COLO829 (cell line): ENCODE data around the gene TOP2A.

Source experiments
- DNase-seq: peaks from one replicate; pipeline ENCODE4 v3.0.0; 2012; ENCODE audit warnings: low spot score

Gene TOP2A

GRCh38 chr17:40453881-40454612 is 36.4 kb upstream of the TOP2A start:
- DNase-seq: no peak

DNA sequence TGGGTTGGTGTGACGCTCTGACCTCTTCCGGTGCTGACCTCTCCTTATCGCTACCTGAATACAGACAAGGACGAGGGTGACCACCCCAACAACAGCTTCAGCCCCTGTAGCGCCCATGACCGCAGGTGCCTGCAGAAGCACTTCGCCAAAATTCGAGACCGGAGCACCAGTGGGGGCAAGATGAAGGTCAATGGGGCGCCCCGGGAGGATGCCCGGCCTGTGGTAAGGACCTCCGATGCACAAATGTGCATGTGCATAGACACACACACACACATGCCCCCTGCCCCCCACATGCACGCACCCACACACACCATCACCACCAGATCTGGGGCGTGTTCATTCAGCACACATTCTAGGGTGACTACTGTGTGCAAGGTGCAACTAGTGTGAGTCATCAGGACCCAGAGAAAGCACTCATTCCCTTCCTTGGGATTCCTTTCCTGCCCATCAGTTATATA is 35.3 kb upstream of the TOP2A start:
- no peak for DNase-seq

DNA sequence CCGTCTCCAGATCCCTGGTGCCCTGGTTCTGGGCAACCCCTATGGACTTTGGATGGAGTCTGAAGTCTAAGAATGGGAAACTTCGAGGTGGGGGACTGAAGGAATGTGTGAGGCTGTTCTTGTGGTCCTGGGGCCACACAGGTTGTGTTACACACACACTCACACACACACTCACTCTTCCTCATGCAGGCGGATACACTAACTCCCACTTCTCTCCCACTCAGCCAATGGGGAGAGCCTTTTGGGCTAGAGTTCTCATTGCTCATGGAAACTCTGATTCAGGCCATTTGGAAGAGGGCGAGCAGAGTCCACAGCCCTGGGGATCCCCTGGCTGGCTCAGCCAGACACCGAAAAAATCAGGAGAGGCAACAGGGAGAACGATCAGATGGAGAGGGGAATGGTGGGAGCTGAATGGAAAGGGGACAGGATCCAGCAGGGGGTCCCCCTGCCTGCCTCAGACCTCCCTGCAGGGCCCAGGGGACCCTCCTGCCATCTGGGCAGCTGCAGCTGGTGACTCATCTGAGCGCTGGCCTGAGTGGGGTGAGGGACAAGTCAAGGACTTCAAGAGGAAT is 34.6 kb upstream of the TOP2A start:
- DNase-seq: no peak

DNA sequence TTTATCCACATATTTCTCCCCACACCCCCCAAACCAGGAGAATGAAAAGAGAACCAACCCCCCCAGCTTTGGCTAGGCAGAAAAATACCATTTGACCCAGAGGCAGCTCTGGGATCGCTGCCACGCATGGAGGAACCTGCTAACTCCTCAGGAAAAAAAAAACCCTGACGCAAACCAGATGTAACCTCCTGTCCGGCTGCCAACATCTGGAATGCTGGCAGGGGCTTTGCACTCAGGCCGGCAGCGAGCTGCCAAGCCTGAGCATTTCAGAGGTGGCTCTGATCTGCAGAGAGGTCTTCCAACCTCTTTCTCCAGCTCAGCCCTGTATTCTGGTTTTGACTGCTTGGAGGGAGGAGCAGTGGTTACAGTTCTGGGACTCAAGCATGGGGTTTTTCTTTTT is 33.7 kb upstream of the TOP2A start:
- no peak for DNase-seq

- no peak for DNase-seq
Measured at GRCh38 chr17:40450175-40450574, 32.5 kb upstream of the TOP2A start.

GRCh38 chr17:40448639-40449261 is 31.1 kb upstream of the TOP2A start:
- DNase-seq: no peak

- DNase-seq: no peak
Measured at GRCh38 chr17:40448213-40448638, 30.5 kb upstream of the TOP2A start.

DNA sequence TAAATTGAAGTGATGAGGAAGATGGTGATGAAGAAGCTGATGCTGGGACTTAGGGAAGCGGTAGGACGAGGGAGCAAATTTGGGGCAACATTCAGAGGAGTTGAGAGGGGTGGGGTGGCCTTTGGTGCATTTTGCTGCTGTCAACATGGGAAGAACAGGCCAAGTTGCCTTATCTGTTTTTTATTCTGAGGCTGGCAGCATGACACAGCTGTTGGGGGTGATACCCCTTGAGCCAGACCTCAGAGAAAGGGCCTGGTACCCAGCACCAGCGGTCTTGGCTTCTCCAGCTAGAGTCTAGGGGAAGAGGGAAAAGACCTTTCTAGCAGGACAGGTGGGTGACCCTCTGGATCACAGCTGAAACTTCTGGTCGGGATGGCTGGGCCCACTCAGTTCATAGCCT is 30.1 kb upstream of the TOP2A start:
- no peak for DNase-seq

DNA sequence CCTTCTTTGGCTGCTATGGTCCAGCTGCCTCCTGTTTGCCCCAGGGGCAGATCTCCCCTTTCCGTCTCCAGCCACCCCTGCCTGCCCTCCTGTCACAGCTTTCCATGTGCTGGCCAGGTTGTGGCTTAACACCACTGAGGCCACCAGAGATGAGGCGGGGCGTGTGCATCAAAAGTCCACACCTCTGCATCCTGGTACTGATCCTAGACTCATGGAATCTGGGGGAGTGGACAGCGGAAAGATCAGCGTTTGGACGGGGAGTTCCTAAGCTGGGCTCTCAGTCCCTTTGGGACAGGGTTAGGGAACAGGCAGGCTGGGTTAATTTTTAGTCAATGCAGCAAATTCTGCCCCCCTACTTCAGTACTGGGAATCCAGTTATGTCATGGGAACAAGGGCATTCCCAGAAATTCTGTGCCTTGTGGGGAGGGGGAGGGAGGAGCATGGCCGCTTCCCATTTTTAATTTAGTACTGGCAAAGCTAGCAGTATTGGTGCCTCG is 29.5 kb upstream of the TOP2A start:
- DNase-seq: no peak

- DNase-seq: no peak
Measured at GRCh38 chr17:40445751-40446468, 28.2 kb upstream of the TOP2A start.

GRCh38 chr17:40443988-40444899 is 26.5 kb upstream of the TOP2A start:
- no peak for DNase-seq

- no peak for DNase-seq
Measured at GRCh38 chr17:40443196-40443987, 25.7 kb upstream of the TOP2A start, which contains the start of gene IGFBP4. TSS of gene IGFBP4 (plus strand) at chr17:40443450. CDS start at chr17:40443736, 286 bp downstream.

GRCh38 chr17:40442392-40443195 is 24.9 kb upstream of the TOP2A start:
- no peak for DNase-seq

- DNase-seq: no peak
Measured at GRCh38 chr17:40440166-40440565, 22.5 kb upstream of the TOP2A start.

GRCh38 chr17:40437095-40437732 is 19.5 kb upstream of the TOP2A start:
- no peak for DNase-seq

- no peak for DNase-seq
Measured at GRCh38 chr17:40436636-40437035, 18.9 kb upstream of the TOP2A start.

- no peak for DNase-seq
Measured at GRCh38 chr17:40433551-40434415, 16.1 kb upstream of the TOP2A start.

GRCh38 chr17:40432864-40433528 is 15.3 kb upstream of the TOP2A start:
- no peak for DNase-seq
